HepG2 (cell line): ENCODE measurements around the gene OR1I1. TPM values are rescaled to one million over a fixed set of nuclear protein-coding genes. Genes with fewer than 3 reads are reported as not detected.
A peak's percentile ranks its signal among the peaks of the same experiment; 100 is the strongest.

Experiments
- CCDC6 ChIP-seq: sonication (generic); formaldehyde crosslinking; IDR thresholded peaks from 2 replicates; pipeline ENCODE4 v1.8.1; 2022; ENCODE audit warnings: mild to moderate bottlenecking, missing genetic modification reagents, moderate library complexity
- CREB1 ChIP-seq, 2 experiments: fragments of 450-650 bp in 1 of 2; IDR thresholded peaks; 2 replicates each; pipeline ENCODE4 v1.6.1; 2016 to 2017; ENCODE audit warnings: control low read depth in 1 of 2, mild to moderate bottlenecking in 1 of 2, missing compliant biosample characterization in 1 of 2, missing genetic modification characterization in 1 of 2
- HMG20B ChIP-seq: conservative IDR thresholded peaks from 2 replicates; pipeline ENCODE4 v1.6.1; 2016; ENCODE audit warnings: missing genetic modification reagents, missing compliant biosample characterization
- ISL2 ChIP-seq: sonication (generic); formaldehyde crosslinking; IDR thresholded peaks from 2 replicates; pipeline ENCODE4 v1.5.0; 2020; ENCODE audit warnings: missing genetic modification reagents
- KMT2B ChIP-seq: IDR thresholded peaks from 2 replicates; pipeline ENCODE4 v1.6.1; 2016; ENCODE audit warnings: missing genetic modification reagents, missing compliant biosample characterization
- NFE2L1 ChIP-seq: sonication (generic); formaldehyde crosslinking; IDR thresholded peaks from 2 replicates; pipeline ENCODE4 v1.4.0; 2020; ENCODE audit warnings: missing genetic modification reagents, mild to moderate bottlenecking, borderline replicate concordance
- RBFOX2 ChIP-seq: fragments of 200-400 bp; formaldehyde crosslinking; IDR thresholded peaks from 2 replicates; pipeline ENCODE4 v1.6.1; 2017; ENCODE audit warnings: low read depth, mild to moderate bottlenecking, low read length
- RBM39 ChIP-seq: fragments of 200-400 bp; formaldehyde crosslinking; IDR thresholded peaks from one replicate; pipeline ENCODE4 v1.6.1; 2018; ENCODE audit warnings: antibody characterized with exemption, mild to moderate bottlenecking, low read depth, low read length; ENCODE audit not compliant: poor library complexity, severe bottlenecking
- RELA ChIP-seq: sonication (generic); formaldehyde crosslinking; IDR thresholded peaks from 2 replicates; pipeline ENCODE4 v1.4.0; 2020; ENCODE audit warnings: missing genetic modification reagents
- SMAD3 ChIP-seq: sonication (generic); formaldehyde crosslinking; IDR thresholded peaks from 2 replicates; pipeline ENCODE4 v1.4.0; 2020; ENCODE audit warnings: missing genetic modification reagents
- SP1 ChIP-seq, 2 experiments: fragments of 450-650 bp in 1 of 2; sonication (generic) in 1 of 2; formaldehyde crosslinking in 1 of 2; IDR thresholded peaks; 2 replicates each; pipeline versions ENCODE4 v1.4.0 to v1.6.1; 2016 to 2020; ENCODE audit warnings: missing genetic modification reagents in 1 of 2
- SP5 ChIP-seq: IDR thresholded peaks from 2 replicates; pipeline ENCODE4 v1.6.1; 2016; ENCODE audit warnings: low read depth, borderline replicate concordance
- TFE3 ChIP-seq: IDR thresholded peaks from 2 replicates; pipeline ENCODE4 v1.6.1; 2016
- TGIF2 ChIP-seq: IDR thresholded peaks from 2 replicates; pipeline ENCODE4 v1.6.1; 2016; ENCODE audit warnings: control low read depth, missing compliant biosample characterization
- ZFX ChIP-seq: sonication (generic); formaldehyde crosslinking; IDR thresholded peaks from 2 replicates; pipeline ENCODE4 v1.4.0; 2020; ENCODE audit warnings: mild to moderate bottlenecking, low read depth, missing genetic modification reagents, moderate library complexity
- ZNF12 ChIP-seq: sonication (generic); formaldehyde crosslinking; IDR thresholded peaks from 2 replicates; pipeline ENCODE4 v1.5.0; 2020; ENCODE audit warnings: missing genetic modification reagents
- ZNF121 ChIP-seq: sonication (generic); formaldehyde crosslinking; IDR thresholded peaks from 2 replicates; pipeline ENCODE4 v1.5.0; 2020; ENCODE audit warnings: mild to moderate bottlenecking, missing genetic modification reagents
- ZNF710 ChIP-seq: sonication (generic); formaldehyde crosslinking; IDR thresholded peaks from 2 replicates; pipeline ENCODE4 v1.5.0; 2020; ENCODE audit warnings: mild to moderate bottlenecking, missing genetic modification reagents, borderline replicate concordance
- ZNF782 ChIP-seq: sonication (generic); formaldehyde crosslinking; IDR thresholded peaks from 2 replicates; pipeline ENCODE4 v1.4.0; 2020; ENCODE audit warnings: missing genetic modification reagents, mild to moderate bottlenecking, borderline replicate concordance
- ZNF883 ChIP-seq: sonication (generic); formaldehyde crosslinking; IDR thresholded peaks from 2 replicates; pipeline ENCODE4 v1.5.1; 2020; ENCODE audit warnings: mild to moderate bottlenecking, missing genetic modification reagents; ENCODE audit errors: not compliant biosample characterization
- polyA plus RNA-seq, 8 experiments: library from polyadenylated mRNA; depleted of rRNA in 3 of 8; stranded (reverse) in 7 of 8; unstranded in 1 of 8; fragments of >200 nt; fragmentation: Illumina TruSeq in 4 of 8; extraction: Trizol in 4 of 8; gene quantifications; 2 replicates each; pipeline versions ENCODE4 v1.2.1 to v1.2.3, GENCODE V29; 2011 to 2016; ENCODE audit warnings: low read depth in 4 of 8, missing spikeins in 1 of 8, mixed read lengths in 1 of 8; ENCODE audit not compliant: insufficient read depth in 1 of 8
- total RNA-seq, 5 experiments: library from RNA; depleted of rRNA; stranded (reverse); fragments of >200 nt; fragmentation: Illumina TruSeq; extraction: Trizol; gene quantifications; 2 replicates each; pipeline ENCODE4 v1.2.3, GENCODE V29; 2016; ENCODE audit warnings: low read depth in 1 of 5
- TF ChIP-seq, protein P1 (sequence below): sonication (generic); formaldehyde crosslinking; IDR thresholded peaks from 2 replicates; pipeline ENCODE4 v1.8.1; 2023; ENCODE audit warnings: missing genetic modification reagents, inconsistent platforms, borderline replicate concordance
- TF ChIP-seq, protein P2 (sequence below): sonication (generic); formaldehyde crosslinking; IDR thresholded peaks from 2 replicates; pipeline ENCODE4 v1.4.0; 2020; ENCODE audit warnings: mild to moderate bottlenecking, missing genetic modification reagents
- TF ChIP-seq, protein P3 (sequence below): sonication (generic); formaldehyde crosslinking; IDR thresholded peaks from 2 replicates; pipeline ENCODE4 v1.4.0; 2020; ENCODE audit warnings: mild to moderate bottlenecking, low read depth, missing genetic modification reagents

The OR1I1 gene
- total and polyA plus RNA-seq, 2 of the 13 experiments (the other 11 are each of a cell fraction or from before 2014, with no cell fraction given) = not detected

- TF ChIP-seq TFE3 = peak; percentile 89
- TF ChIP-seq SMAD3 (CRISPR knock-in tag) = no peak
- TF ChIP-seq SP1 (IDR thresholded peaks at IDR 0.05) = no peak; the same call in 1 of the 2 replicates
- peak; percentile 64 for TF ChIP-seq SP1 (CRISPR knock-in tag; IDR thresholded peaks at IDR 0.05)
- peak; percentile 64; the same call in 1 of the 2 replicates for TF ChIP-seq ZNF710
- TF ChIP-seq TGIF2 = peak; percentile 78; the same call in 1 of the 2 replicates
- TF ChIP-seq, protein P1, sequence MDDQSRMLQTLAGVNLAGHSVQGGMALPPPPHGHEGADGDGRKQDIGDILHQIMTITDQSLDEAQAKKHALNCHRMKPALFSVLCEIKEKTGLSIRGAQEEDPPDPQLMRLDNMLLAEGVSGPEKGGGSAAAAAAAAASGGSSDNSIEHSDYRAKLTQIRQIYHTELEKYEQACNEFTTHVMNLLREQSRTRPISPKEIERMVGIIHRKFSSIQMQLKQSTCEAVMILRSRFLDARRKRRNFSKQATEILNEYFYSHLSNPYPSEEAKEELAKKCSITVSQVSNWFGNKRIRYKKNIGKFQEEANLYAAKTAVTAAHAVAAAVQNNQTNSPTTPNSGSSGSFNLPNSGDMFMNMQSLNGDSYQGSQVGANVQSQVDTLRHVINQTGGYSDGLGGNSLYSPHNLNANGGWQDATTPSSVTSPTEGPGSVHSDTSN (CRISPR knock-in tag) = no peak
- TF ChIP-seq SP5 (CRISPR knock-in tag) = peak; percentile 54
- peak; percentile 49; the same call in 1 of the 2 replicates for TF ChIP-seq ISL2 (CRISPR knock-in tag)
- peak; percentile 66 for TF ChIP-seq ZFX
- TF ChIP-seq RBM39 = peak; percentile 97
- TF ChIP-seq CREB1 (IDR thresholded peaks at IDR 0.05) = peak; percentile 94
- TF ChIP-seq CREB1 (CRISPR knock-in tag; IDR thresholded peaks at IDR 0.05) = peak; percentile 90
- 0 out of 2 replicates have a peak, but pooled peaks have one; percentile 9 for TF ChIP-seq HMG20B (CRISPR knock-in tag)
- no peak for TF ChIP-seq NFE2L1 (CRISPR knock-in tag)
- TF ChIP-seq ZNF883 (CRISPR knock-in tag) = peak; percentile 74
- TF ChIP-seq, protein P2, sequence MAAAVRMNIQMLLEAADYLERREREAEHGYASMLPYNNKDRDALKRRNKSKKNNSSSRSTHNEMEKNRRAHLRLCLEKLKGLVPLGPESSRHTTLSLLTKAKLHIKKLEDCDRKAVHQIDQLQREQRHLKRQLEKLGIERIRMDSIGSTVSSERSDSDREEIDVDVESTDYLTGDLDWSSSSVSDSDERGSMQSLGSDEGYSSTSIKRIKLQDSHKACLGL (CRISPR knock-in tag) = peak; percentile 71
- TF ChIP-seq KMT2B (CRISPR knock-in tag) = peak; percentile 44; the same call in 1 of the 2 replicates
- TF ChIP-seq RELA (CRISPR knock-in tag) = no peak
- TF ChIP-seq ZNF12 (CRISPR knock-in tag) = no peak
- peak; percentile 84 for TF ChIP-seq RBFOX2
- TF ChIP-seq CCDC6 = peak; percentile 77; the same call in 1 of the 2 replicates
- TF ChIP-seq ZNF782 (CRISPR knock-in tag) = 0 out of 2 replicates have a peak, but pooled peaks have one; percentile 15
- TF ChIP-seq, protein P3, sequence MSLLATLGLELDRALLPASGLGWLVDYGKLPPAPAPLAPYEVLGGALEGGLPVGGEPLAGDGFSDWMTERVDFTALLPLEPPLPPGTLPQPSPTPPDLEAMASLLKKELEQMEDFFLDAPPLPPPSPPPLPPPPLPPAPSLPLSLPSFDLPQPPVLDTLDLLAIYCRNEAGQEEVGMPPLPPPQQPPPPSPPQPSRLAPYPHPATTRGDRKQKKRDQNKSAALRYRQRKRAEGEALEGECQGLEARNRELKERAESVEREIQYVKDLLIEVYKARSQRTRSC (CRISPR knock-in tag) = 0 out of 2 replicates have a peak, but pooled peaks have one; percentile 39
- TF ChIP-seq ZNF121 (CRISPR knock-in tag) = 0 out of 2 replicates have a peak, but pooled peaks have one; percentile 6
Measured at GRCh38 chr19:15125232-15126067, 43.4 kb downstream of the OR1I1 start (continued).
